RWPE2 (cell line): Measurements from ENCODE around the gene UBL3.

ENCODE experiments used
- ATAC-seq: fragments of 200-7000 bp; cut with Tn5 transposase; 3 replicates; pipeline ENCODE4 v1.9.1; 2021; ENCODE audit warnings: low read depth
- DNase-seq: peaks from one replicate; pipeline ENCODE4 v3.0.0-alpha.2; 2020; ENCODE audit warnings: low spot score
- H3K27ac ChIP-seq: fragments of 450-650 bp; 2 replicates; pipeline ENCODE4 v1.5.1; 2017; ENCODE audit warnings: mild to moderate bottlenecking; ENCODE audit not compliant: poor library complexity, severe bottlenecking
- H3K27me3 ChIP-seq: fragments of 250-450 bp; sonication (Bioruptor Pico); 2 replicates; pipeline ENCODE4 v1.5.1; 2021; ENCODE audit warnings: mild to moderate bottlenecking, moderate library complexity; ENCODE audit not compliant: insufficient read depth, poor library complexity, severe bottlenecking
- H3K36me3 ChIP-seq: fragments of 250-450 bp; sonication (Bioruptor Pico); 2 replicates; pipeline ENCODE4 v1.5.1; 2020; ENCODE audit warnings: low read depth, mild to moderate bottlenecking, moderate library complexity
- H3K4me1 ChIP-seq: fragments of 250-450 bp; sonication (Bioruptor Pico); 2 replicates; pipeline ENCODE4 v1.5.1; 2021; ENCODE audit warnings: mild to moderate bottlenecking, moderate library complexity; ENCODE audit not compliant: insufficient read depth, poor library complexity, severe bottlenecking
- H3K4me3 ChIP-seq: fragments of 250-450 bp; sonication (Bioruptor Pico); 2 replicates; pipeline ENCODE4 v1.5.1; 2021; ENCODE audit warnings: mild to moderate bottlenecking, moderate library complexity; ENCODE audit not compliant: severe bottlenecking
- H3K9me3 ChIP-seq: fragments of 250-450 bp; sonication (Bioruptor Pico); 2 replicates; pipeline ENCODE4 v1.5.1; 2021; ENCODE audit warnings: mild to moderate bottlenecking, moderate library complexity; ENCODE audit not compliant: severe bottlenecking
- TF ChIP-seq, protein P1 (sequence below): fragments of 450-650 bp; IDR thresholded peaks from one replicate; pipeline ENCODE4 v1.5.1; 2017; ENCODE audit warnings: mild to moderate bottlenecking, moderate library complexity; ENCODE audit not compliant: poor library complexity, severe bottlenecking

UBL3 gene

DNA sequence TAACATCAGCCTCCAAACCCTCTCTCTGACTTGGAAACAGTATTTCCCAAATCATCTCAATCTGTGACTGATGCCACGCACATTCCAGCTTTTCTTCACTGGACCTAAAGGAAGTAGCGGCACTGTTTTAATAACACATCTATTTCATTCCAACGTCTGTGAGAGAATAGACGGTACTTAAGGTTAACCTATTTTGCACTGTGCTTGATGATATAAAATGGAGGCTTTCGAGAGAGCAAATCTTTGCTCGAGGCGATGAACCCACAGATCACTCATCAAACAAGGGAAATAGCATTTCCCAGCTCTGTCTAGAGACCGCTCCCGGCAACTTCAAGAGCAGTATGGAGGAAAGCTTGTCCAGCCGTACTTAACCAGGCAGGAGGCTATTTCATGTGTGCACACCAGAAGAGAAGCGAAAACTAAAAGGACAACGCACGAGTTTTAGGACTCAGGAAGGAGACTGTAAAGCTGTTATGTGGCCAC, 2.9 kb downstream of the UBL3 start:
- Histone ChIP-seq H3K36me3 (no peaks in the 10 kb centered on the region), H3K4me1 (peaks cover 23% of the 10 kb centered on the region), H3K27ac (peak overlapping the region; percentile 70), H3K27me3 (no peaks in the 10 kb centered on the region), H3K4me3 (peak overlapping the region; percentile 29), H3K9me3 (no peaks in the 10 kb centered on the region)
- TF ChIP-seq, protein P1, sequence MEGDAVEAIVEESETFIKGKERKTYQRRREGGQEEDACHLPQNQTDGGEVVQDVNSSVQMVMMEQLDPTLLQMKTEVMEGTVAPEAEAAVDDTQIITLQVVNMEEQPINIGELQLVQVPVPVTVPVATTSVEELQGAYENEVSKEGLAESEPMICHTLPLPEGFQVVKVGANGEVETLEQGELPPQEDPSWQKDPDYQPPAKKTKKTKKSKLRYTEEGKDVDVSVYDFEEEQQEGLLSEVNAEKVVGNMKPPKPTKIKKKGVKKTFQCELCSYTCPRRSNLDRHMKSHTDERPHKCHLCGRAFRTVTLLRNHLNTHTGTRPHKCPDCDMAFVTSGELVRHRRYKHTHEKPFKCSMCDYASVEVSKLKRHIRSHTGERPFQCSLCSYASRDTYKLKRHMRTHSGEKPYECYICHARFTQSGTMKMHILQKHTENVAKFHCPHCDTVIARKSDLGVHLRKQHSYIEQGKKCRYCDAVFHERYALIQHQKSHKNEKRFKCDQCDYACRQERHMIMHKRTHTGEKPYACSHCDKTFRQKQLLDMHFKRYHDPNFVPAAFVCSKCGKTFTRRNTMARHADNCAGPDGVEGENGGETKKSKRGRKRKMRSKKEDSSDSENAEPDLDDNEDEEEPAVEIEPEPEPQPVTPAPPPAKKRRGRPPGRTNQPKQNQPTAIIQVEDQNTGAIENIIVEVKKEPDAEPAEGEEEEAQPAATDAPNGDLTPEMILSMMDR = no peak
- peak; percentile 31; the same call in 2 of the 3 replicates for ATAC-seq
- no peak for DNase-seq

DNA sequence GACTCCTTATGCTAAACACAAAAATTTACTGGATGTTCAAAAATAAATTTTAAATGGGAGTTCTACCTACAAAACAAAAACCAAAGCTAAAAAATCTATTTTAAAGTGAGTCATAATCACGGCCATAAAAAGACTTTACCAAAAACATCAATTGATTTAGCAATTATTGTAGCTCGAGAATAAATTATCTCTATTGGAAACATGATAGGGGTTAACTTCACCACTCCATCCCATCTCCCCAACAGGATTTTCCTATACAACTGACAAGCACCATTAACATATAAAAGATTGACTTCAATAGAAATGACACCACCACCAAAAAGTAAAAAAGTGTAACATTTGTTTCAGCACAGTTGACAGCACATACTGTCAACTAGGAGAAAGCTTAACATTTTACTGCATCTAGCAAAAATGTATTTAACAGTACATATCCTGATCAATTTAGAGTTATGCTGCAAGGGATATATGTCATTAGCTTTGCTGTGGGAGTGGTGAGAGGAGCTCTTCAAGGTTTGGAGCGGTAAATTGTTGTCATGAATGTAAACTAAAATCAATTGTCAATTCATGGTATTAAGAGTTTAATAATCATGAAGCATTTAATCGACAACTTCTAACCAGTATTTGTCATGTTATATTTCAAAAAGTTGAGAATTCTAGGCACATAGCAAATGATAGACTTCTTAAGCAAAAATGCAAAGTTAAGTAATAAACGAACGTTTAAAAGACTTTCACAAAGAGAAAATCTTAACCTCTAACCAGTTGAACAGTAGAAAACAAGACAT, 3.8 kb downstream of the UBL3 start:
- TF ChIP-seq, protein P1 = no peak
- Histone ChIP-seq H3K27me3 (no peaks in the 10 kb centered on the region), H3K9me3 (no peaks in the 10 kb centered on the region), H3K36me3 (no peaks in the 10 kb centered on the region), H3K4me1 (peaks cover 23% of the 10 kb centered on the region), H3K27ac (peak overlapping the region; percentile 70), H3K4me3 (peak overlapping the region; percentile 29)
- ATAC-seq (no peak), DNase-seq (no peak)

DNA sequence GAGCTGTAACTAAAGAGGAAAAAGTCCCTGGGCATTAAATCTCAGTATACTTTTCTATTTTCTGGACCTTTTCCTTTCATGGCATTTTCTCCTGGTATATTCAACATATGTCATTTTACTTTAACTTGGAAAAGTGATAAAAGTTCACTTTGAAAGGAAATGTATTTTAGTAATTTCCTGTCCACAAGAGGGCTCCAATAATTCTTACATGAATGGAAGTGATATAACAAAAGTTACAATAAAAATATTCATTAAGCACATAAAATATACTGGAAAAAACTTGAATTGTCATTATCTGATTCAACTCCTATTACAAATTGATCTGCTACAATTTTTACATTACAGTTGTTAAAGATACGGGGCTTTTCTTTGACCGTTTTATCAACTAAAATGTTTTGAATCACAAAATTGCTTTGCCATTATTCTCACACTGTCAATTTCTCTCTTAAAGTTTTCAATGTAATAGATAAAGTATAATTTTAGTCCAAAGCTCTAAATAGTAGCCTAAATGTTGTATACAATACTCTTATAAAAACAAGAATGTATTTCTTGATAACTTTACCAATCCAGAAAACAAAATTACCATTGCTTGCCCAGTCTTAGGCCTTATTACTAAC, 4.9 kb downstream of the UBL3 start:
- Histone ChIP-seq H3K27ac (no peak overlapping the region), H3K4me3 (no peak overlapping the region), H3K9me3 (no peaks in the 10 kb centered on the region), H3K27me3 (no peaks in the 10 kb centered on the region), H3K36me3 (no peaks in the 10 kb centered on the region), H3K4me1 (peaks cover 23% of the 10 kb centered on the region)
- TF ChIP-seq, protein P1 = peak; percentile 74
- ATAC-seq (no peak), DNase-seq (no peak)

DNA sequence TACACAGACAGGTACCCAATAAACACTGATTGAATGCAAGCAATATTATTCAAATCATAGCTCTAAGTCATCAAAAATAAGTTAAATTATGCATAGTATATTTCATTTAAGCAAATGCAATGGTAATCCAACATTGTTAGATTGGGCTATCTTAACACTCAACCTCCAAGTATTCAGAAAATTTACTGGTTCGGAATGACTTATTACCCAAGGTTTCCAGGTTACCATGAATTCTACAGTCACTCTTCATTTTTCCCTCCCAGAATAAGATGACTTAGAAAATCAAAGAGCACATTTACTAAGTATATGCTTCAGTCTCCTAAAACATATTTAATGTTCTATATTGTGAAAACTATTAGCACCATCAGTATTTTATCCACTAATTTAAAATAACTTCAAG, 6.0 kb downstream of the UBL3 start:
- Histone ChIP-seq H3K36me3 (no peaks in the 10 kb centered on the region), H3K27me3 (no peaks in the 10 kb centered on the region), H3K4me3 (no peak overlapping the region), H3K9me3 (no peaks in the 10 kb centered on the region), H3K4me1 (peaks cover 23% of the 10 kb centered on the region), H3K27ac (no peak overlapping the region)
- TF ChIP-seq, protein P1 = no peak
- DNase-seq = no peak
- ATAC-seq = no peak
